ENCODE data around the gene THAP7. TPM values are rescaled to one million over a fixed set of nuclear protein-coding genes. Genes with fewer than 3 reads are reported as not detected.

Gene THAP7
- total RNA-seq, 1 experiment from 2014 or later = 27.7 TPM

DNA sequence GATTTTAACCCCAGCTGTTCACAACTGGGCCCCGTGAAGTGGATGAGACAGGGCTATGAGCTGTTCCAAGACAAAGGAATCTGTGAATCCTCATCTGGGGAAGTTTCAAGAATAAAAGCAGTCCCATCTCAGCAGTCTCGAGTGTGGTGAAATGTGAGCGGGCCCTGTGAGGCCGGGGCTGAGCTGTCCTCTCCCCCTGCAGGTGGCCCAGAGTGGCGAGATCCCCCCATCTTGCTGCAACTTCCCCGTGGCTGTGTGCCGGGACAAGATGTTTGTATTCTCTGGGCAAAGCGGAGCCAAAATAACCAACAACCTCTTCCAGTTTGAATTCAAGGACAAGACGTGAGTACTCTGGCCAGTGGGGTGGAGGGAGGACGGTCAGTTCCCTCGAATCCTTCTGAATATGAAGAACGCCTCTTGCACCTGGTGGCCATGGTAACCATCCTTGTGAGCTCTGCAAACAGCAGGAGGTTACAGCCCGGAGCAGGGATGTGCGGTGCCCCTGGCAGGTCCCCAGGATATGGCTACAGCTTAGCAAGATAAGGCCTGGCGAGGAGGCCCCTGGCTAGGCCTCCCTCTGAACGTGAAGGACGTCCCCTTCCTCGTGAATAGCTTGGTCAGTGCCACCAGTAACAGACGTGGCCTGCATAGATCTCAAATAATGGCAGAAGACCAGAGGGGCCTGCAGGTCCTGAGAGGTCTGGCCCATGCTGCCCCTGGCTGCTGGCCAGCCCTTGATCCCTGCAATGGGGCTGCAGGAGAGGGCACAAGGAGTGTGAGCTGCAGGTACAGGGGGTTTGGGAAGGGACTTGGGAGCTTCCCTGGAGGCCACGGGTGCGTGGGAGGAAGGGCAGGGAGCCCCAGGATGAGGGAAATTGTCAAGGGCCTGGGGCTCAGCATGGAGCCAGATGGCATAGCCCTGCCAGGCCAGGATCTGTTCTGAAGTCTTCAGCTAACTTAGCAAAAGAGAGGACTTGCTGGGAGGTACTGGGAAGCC is 11.4 kb downstream of the THAP7 start:
- intact Hi-C loops (cut with micrococcal nuclease) = no loop called here
- Histone ChIP-seq H3K36me3 (ENCODE audit: control insufficient read depth in 1 of 2, insufficient read depth in 2 of 2, low read length in 2 of 2) (peaks cover 7 to 11% of the 10 kb centered on the region in 2 experiments; a peak in 2 of 4 replicates), H3K4me3 (replicated peaks in 1 of 2; ENCODE audit: low read depth in 1 of 2, low read length in 2 of 2) (no peak overlapping the region), H3K4me2 (ENCODE audit: low read length) (no peak overlapping the region), H3K27me3 (ENCODE audit: insufficient read depth, low read length) (no peaks in the 10 kb centered on the region), H3K9me2 (ENCODE audit: insufficient read depth) (no peaks in the 10 kb centered on the region), H2AFZ (ENCODE audit: low read depth, low read length, poor library complexity, severe bottlenecking) (no peak overlapping the region), H4K20me1 (ENCODE audit: insufficient read depth) (no peaks in the 10 kb centered on the region), H3K4me1 (ENCODE audit: control insufficient read depth in 1 of 2, insufficient read depth in 2 of 2, low read length in 2 of 2) (no peaks in the 10 kb centered on the region), H3K9ac (ENCODE audit: low read length) (no peak overlapping the region), H3K27ac (ENCODE audit: low read depth, low read length) (no peak overlapping the region), H3K9me3 (ENCODE audit: control insufficient read depth in 1 of 2, insufficient read depth in 1 of 2, low read depth in 1 of 2, low read length in 2 of 2) (no peaks in the 10 kb centered on the region), H3K79me2 (ENCODE audit: insufficient read depth, low read length) (no peaks in the 10 kb centered on the region)
- RAD21 ChIA-PET (ENCODE audit: low non-redundant PET in 1 of 2, low total read pairs in 2 of 2, uncharacterized antibody in 2 of 2, unreplicated experiment in 2 of 2) = no interaction called here
- CTCF ChIA-PET = no interaction called here
- no peak for DNase-seq (ENCODE audit: low read depth, low spot score)
- TF ChIP-seq SP1 (IDR thresholded peaks at IDR 0.05; ENCODE audit: low read depth) = no peak
- no peak for TF ChIP-seq ZNF274 (IDR thresholded peaks at IDR 0.05; ENCODE audit: low read depth, low read length)
- no peak for TF ChIP-seq CBX3 (IDR thresholded peaks at IDR 0.05; ENCODE audit: low read depth)
- no peak for TF ChIP-seq SIN3A (IDR thresholded peaks at IDR 0.05; ENCODE audit: low read depth)
- TF ChIP-seq, protein P1, sequence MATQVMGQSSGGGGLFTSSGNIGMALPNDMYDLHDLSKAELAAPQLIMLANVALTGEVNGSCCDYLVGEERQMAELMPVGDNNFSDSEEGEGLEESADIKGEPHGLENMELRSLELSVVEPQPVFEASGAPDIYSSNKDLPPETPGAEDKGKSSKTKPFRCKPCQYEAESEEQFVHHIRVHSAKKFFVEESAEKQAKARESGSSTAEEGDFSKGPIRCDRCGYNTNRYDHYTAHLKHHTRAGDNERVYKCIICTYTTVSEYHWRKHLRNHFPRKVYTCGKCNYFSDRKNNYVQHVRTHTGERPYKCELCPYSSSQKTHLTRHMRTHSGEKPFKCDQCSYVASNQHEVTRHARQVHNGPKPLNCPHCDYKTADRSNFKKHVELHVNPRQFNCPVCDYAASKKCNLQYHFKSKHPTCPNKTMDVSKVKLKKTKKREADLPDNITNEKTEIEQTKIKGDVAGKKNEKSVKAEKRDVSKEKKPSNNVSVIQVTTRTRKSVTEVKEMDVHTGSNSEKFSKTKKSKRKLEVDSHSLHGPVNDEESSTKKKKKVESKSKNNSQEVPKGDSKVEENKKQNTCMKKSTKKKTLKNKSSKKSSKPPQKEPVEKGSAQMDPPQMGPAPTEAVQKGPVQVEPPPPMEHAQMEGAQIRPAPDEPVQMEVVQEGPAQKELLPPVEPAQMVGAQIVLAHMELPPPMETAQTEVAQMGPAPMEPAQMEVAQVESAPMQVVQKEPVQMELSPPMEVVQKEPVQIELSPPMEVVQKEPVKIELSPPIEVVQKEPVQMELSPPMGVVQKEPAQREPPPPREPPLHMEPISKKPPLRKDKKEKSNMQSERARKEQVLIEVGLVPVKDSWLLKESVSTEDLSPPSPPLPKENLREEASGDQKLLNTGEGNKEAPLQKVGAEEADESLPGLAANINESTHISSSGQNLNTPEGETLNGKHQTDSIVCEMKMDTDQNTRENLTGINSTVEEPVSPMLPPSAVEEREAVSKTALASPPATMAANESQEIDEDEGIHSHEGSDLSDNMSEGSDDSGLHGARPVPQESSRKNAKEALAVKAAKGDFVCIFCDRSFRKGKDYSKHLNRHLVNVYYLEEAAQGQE (IDR thresholded peaks at IDR 0.05; ENCODE audit: low read depth) = no peak
- no peak for TF ChIP-seq EZH2phosphoT487 (IDR thresholded peaks at IDR 0.05; ENCODE audit: borderline replicate concordance)
- TF ChIP-seq POLR2AphosphoS5 (IDR thresholded peaks at IDR 0.05; ENCODE audit: low read depth, low read length) = no peak
- TF ChIP-seq YY1 (IDR thresholded peaks at IDR 0.05; ENCODE audit: extremely low read depth, insufficient replicate concordance, low read depth, low read length) = no peak
- no peak for ATAC-seq
- POLR2A ChIA-PET = interaction anchor here (1.2 kb wide), 1 partner anchor 8 kb away, joined by 4 read pairs; the partner anchor contains the start of gene LZTR1
- no TSS peak for BruUV-seq (replicated peaks)

All from HCT116 (cell line).